ENCODE results near the gene TEX10. TPM values are rescaled to one million over a fixed set of nuclear protein-coding genes. Genes with fewer than 3 reads are reported as not detected.

Gene TEX10
- total and polyA plus RNA-seq, 2 of the 4 experiments (the other 2 are of a cell fraction), result 16.2 to 43.9 TPM

DNA sequence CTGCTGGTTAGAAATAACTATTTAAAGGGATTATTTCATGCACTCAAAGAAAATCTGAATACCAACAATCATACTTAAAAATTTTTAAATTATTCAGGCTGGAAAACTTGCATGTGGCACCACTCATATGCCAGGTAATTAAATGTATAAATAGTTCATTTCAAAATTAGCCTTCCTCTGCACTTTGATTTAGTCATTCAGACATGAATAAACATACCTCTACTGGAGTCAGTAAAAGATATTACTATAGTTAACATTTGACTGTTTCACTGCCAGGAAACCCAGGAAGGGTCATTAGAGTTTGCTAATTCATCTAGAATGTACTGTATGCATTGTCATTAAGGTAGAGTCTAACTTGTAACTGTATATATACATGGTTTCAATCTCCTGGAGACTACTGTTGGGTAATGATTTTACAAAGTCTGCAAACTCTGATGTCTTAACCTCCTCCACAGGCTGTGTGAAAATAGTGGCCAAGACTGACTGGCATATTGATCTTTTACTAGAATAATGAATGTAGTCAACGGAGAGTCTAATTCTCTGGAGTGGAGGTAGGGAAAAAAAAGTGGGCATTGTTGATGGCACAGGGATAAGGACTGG, 43.7 kb downstream of the TEX10 start:
- intact Hi-C loops (cut with micrococcal nuclease), result no loop called here
- TF ChIP-seq RAD21 (IDR thresholded peaks at IDR 0.05; ENCODE audit: low read length) (no peak), POLR2A (IDR thresholded peaks at IDR 0.05; ENCODE audit: low read depth, low read length) (no peak), NFE2L2 (IDR thresholded peaks at IDR 0.05; ENCODE audit: low read depth, low read length) (no peak), RFX5 (IDR thresholded peaks at IDR 0.05; ENCODE audit: low read depth, low read length) (no peak), MAZ (IDR thresholded peaks at IDR 0.05; ENCODE audit: borderline replicate concordance, low read depth, low read length) (no peak), CHD1 (IDR thresholded peaks at IDR 0.05; ENCODE audit: low read depth, low read length) (no peak), FOS (IDR thresholded peaks at IDR 0.05; ENCODE audit: low read depth, low read length) (no peak), CEBPB (IDR thresholded peaks at IDR 0.05; ENCODE audit: low read depth, low read length) (peak; percentile 20; the same call in 1 of the 2 replicates), MXI1 (IDR thresholded peaks at IDR 0.05; ENCODE audit: borderline replicate concordance, low read depth, low read length) (no peak), RCOR1 (IDR thresholded peaks at IDR 0.05; ENCODE audit: insufficient replicate concordance, low read length) (no peak), SMC3 (IDR thresholded peaks at IDR 0.05; ENCODE audit: low read depth, low read length) (no peak), BHLHE40 (IDR thresholded peaks at IDR 0.05; ENCODE audit: low read depth, low read length) (no peak)
- TF ChIP-seq, protein P1, sequence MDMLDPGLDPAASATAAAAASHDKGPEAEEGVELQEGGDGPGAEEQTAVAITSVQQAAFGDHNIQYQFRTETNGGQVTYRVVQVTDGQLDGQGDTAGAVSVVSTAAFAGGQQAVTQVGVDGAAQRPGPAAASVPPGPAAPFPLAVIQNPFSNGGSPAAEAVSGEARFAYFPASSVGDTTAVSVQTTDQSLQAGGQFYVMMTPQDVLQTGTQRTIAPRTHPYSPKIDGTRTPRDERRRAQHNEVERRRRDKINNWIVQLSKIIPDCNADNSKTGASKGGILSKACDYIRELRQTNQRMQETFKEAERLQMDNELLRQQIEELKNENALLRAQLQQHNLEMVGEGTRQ (IDR thresholded peaks at IDR 0.05; ENCODE audit: low read depth, low read length), result no peak
- TF ChIP-seq, protein P2, sequence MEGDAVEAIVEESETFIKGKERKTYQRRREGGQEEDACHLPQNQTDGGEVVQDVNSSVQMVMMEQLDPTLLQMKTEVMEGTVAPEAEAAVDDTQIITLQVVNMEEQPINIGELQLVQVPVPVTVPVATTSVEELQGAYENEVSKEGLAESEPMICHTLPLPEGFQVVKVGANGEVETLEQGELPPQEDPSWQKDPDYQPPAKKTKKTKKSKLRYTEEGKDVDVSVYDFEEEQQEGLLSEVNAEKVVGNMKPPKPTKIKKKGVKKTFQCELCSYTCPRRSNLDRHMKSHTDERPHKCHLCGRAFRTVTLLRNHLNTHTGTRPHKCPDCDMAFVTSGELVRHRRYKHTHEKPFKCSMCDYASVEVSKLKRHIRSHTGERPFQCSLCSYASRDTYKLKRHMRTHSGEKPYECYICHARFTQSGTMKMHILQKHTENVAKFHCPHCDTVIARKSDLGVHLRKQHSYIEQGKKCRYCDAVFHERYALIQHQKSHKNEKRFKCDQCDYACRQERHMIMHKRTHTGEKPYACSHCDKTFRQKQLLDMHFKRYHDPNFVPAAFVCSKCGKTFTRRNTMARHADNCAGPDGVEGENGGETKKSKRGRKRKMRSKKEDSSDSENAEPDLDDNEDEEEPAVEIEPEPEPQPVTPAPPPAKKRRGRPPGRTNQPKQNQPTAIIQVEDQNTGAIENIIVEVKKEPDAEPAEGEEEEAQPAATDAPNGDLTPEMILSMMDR (conservative IDR thresholded peaks at IDR 0.05; ENCODE audit: low read depth, low read length), result no peak
- TF ChIP-seq, protein P3, sequence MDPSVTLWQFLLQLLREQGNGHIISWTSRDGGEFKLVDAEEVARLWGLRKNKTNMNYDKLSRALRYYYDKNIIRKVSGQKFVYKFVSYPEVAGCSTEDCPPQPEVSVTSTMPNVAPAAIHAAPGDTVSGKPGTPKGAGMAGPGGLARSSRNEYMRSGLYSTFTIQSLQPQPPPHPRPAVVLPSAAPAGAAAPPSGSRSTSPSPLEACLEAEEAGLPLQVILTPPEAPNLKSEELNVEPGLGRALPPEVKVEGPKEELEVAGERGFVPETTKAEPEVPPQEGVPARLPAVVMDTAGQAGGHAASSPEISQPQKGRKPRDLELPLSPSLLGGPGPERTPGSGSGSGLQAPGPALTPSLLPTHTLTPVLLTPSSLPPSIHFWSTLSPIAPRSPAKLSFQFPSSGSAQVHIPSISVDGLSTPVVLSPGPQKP (IDR thresholded peaks at IDR 0.05; ENCODE audit: borderline replicate concordance, low read depth, low read length), result no peak

More for the DNA sequence above, 43.7 kb downstream of the TEX10 start:
- ChIA-PET POLR2A (ENCODE audit: unreplicated experiment) (no interaction called here), CTCF (no interaction called here)
- Histone ChIP-seq H3K36me3 (ENCODE audit: control insufficient read depth, insufficient read depth, low read length) (peaks cover 10% of the 10 kb centered on the region; the same call in 1 of the 2 replicates), H4K20me1 (ENCODE audit: insufficient read depth, low read length) (peaks cover 8% of the 10 kb centered on the region; the same call in 1 of the 2 replicates), H3K9me3 (ENCODE audit: control insufficient read depth, insufficient read depth, low read length) (no peaks in the 10 kb centered on the region), H2AK9ac (replicated peaks; ENCODE audit: low read depth, low read length, poor library complexity) (no peak overlapping the region), H3K79me1 (ENCODE audit: low read depth in 1 of 2, low read length in 2 of 2) (peaks cover 9 to 58% of the 10 kb centered on the region in 2 experiments; a peak in 3 of 4 replicates), H2AFZ (replicated peaks; ENCODE audit: low read length, poor library complexity) (no peak overlapping the region), H3K18ac (ENCODE audit: low read depth, low read length) (peak overlapping the region; percentile 82; the same call in 1 of the 2 replicates), H3K27me3 (ENCODE audit: control insufficient read depth, insufficient read depth, low read length) (no peaks in the 10 kb centered on the region), H3K27ac (ENCODE audit: insufficient read depth, low read length) (no peak overlapping the region), H3K9ac (ENCODE audit: low read depth, low read length) (no peak overlapping the region), H3K4me3 (ENCODE audit: insufficient read depth, low read depth, low read length) (no peak overlapping the region), H3K14ac (replicated peaks; ENCODE audit: low read depth, low read length) (no peak overlapping the region), H2BK5ac (ENCODE audit: low read depth, low read length, poor library complexity, severe bottlenecking) (peak overlapping the region; percentile 96), H4K91ac (ENCODE audit: insufficient read depth, low read depth, low read length) (no peak overlapping the region; the same call in 1 of the 2 replicates), H4K8ac (ENCODE audit: low read depth in 2 of 2, low read length in 2 of 2) (peak overlapping the region in 1 of 2 experiments; percentile 39; a peak in 2 of 4 replicates), H3K56ac (ENCODE audit: extremely low read depth, insufficient read depth, low read length) (no peak overlapping the region), H3K4me2 (ENCODE audit: low read depth, low read length) (peak overlapping the region; percentile 58; the same call in 1 of the 2 replicates), H2BK15ac (ENCODE audit: low read depth, low read length) (no peak overlapping the region), H2AK5ac (ENCODE audit: low read depth, low read length) (no peak overlapping the region), H2BK120ac (ENCODE audit: low read depth, low read length) (peak overlapping the region; percentile 75; the same call in 1 of the 2 replicates), H3K9me1 (ENCODE audit: insufficient read depth, low read length) (peaks cover 5% of the 10 kb centered on the region; the same call in 1 of the 2 replicates), H3K4ac (ENCODE audit: low read depth, low read length) (peak overlapping the region; percentile 63; the same call in 1 of the 2 replicates), H2BK20ac (ENCODE audit: low read depth, low read length) (peak overlapping the region; percentile 8), H3K23ac (ENCODE audit: low read depth, low read length) (0 out of 2 replicates have a peak overlapping the region, but pooled peaks have one; percentile 34), H4K5ac (ENCODE audit: low read depth, low read length) (peak overlapping the region; percentile 16; the same call in 1 of the 2 replicates), H3K4me1 (ENCODE audit: control insufficient read depth, insufficient read depth, low read length) (peaks cover 15% of the 10 kb centered on the region)
- WGBS, 2 experiments (ENCODE audit: extremely low coverage in 2 of 2, insufficient read length in 1 of 2), result no CpG with 5 or more reads among the region's 1 CpG
- in situ Hi-C loops (cut with MboI; ENCODE audit: low sequenced_read_pairs) (no loop called here), dilution Hi-C loops (cut with HindIII; ENCODE audit: low sequenced_read_pairs, unreplicated experiment) (no loop called here)
- DNase-seq (peak; percentile 85), ATAC-seq (ENCODE audit: low read depth) (peak; percentile 82)
- no TSS peak for BruUV-seq (replicated peaks)

All from IMR-90 (cell line).